SK-N-SH (cell line): ENCODE results near the gene UNC50. TPM values are rescaled to one million over a fixed set of nuclear protein-coding genes. Genes with fewer than 3 reads are reported as not detected.

Experiments used
- CTCF ChIA-PET: fragments of 300-600, 350-600 bp; formaldehyde crosslinking; extraction: SDS; loops from one replicate; lab custom pipeline; 2021; lab: Yijun Ruan, JAX
- POLR2A ChIA-PET: fragments of 350-600 bp; sonication (Branson Sonifier 250); formaldehyde crosslinking; extraction: SDS; loops from one replicate; lab custom pipeline; 2020; ENCODE audit warnings: antibody characterized with exemption, inconsistent platforms; lab: Yijun Ruan, JAX
- DNase-seq: peaks from one replicate; pipeline ENCODE4 v3.0.0; 2012
- H2AFZ ChIP-seq: fragments of 200-600 bp; sonication (generic); 2 replicates; pipeline ENCODE4 v1.8.1; 2016; ENCODE audit warnings: antibody characterized with exemption, mild to moderate bottlenecking, low read depth
- H3F3A ChIP-seq: fragments of 200-600 bp; sonication (generic); replicated peaks from 2 replicates; pipeline ENCODE3; 2016; ENCODE audit warnings: antibody characterized with exemption, mild to moderate bottlenecking; ENCODE audit not compliant: insufficient read depth
- H3K27ac ChIP-seq, 2 experiments: fragments of 200-500 bp in 1 of 2; fragments of 200-600 bp in 1 of 2; sonication (Bioruptor generic) in 1 of 2; sonication (generic), shearing (Covaris generic) in 1 of 2; 2 replicates each; pipeline versions ENCODE4 v1.5.1 to v1.6.1; 2014 to 2016; ENCODE audit warnings: low read depth in 2 of 2, inconsistent platforms in 1 of 2, low read length in 1 of 2, mild to moderate bottlenecking in 1 of 2, mixed read lengths in 1 of 2
- H3K27me3 ChIP-seq: fragments of 200-600 bp; sonication (generic), shearing (Covaris generic); 2 replicates; pipeline ENCODE4 v1.6.1; 2016; ENCODE audit warnings: mixed run types; ENCODE audit not compliant: insufficient read depth
- H3K36me3 ChIP-seq, 2 experiments: fragments of 200-500 bp in 1 of 2; fragments of 200-600 bp in 1 of 2; sonication (Bioruptor generic) in 1 of 2; sonication (generic) in 1 of 2; replicated peaks in 1 of 2; 2 replicates each; pipeline versions ENCODE3 to v1.5.1; 2014 to 2016; ENCODE audit warnings: low read length in 1 of 2, mild to moderate bottlenecking in 1 of 2; ENCODE audit not compliant: insufficient read depth in 2 of 2, control insufficient read depth in 1 of 2
- H3K4me1 ChIP-seq, 2 experiments: fragments of 200-500 bp in 1 of 2; fragments of 200-600 bp in 1 of 2; sonication (Bioruptor generic) in 1 of 2; sonication (generic), shearing (Covaris generic) in 1 of 2; 2 replicates each; pipeline versions ENCODE4 v1.5.1 to v1.6.1; 2014 to 2016; ENCODE audit warnings: low read depth in 1 of 2, low read length in 1 of 2, mixed run types in 1 of 2; ENCODE audit not compliant: insufficient read depth in 2 of 2, control insufficient read depth in 1 of 2
- H3K4me2 ChIP-seq: fragments of 200-600 bp; sonication (generic), shearing (Covaris generic); 2 replicates; pipeline ENCODE4 v1.6.1; 2017; ENCODE audit warnings: mixed run types
- H3K4me3 ChIP-seq, 2 experiments: fragments of 200-500 bp in 1 of 2; fragments of 200-600 bp in 1 of 2; sonication (Bioruptor generic) in 1 of 2; sonication (generic), shearing (Covaris generic) in 1 of 2; 2 replicates each; pipeline versions ENCODE4 v1.5.1 to v1.8.1; 2014 to 2016; ENCODE audit warnings: low read depth in 2 of 2, inconsistent platforms in 1 of 2, low read length in 1 of 2, mild to moderate bottlenecking in 1 of 2, mixed read lengths in 1 of 2, moderate library complexity in 1 of 2
- H3K79me2 ChIP-seq: fragments of 200-600 bp; sonication (generic); 2 replicates; pipeline ENCODE4 v1.8.1; 2017; ENCODE audit warnings: mild to moderate bottlenecking; ENCODE audit not compliant: insufficient read depth
- H3K9ac ChIP-seq: fragments of 200-600 bp; sonication (generic); 2 replicates; pipeline ENCODE4 v1.6.1; 2017; ENCODE audit warnings: mixed run types
- H3K9me2 ChIP-seq: fragments of 200-600 bp; sonication (generic); 2 replicates; pipeline ENCODE4 v1.6.1; 2017; ENCODE audit warnings: mixed run types
- H3K9me3 ChIP-seq: fragments of 200-600 bp; sonication (generic); 2 replicates; pipeline ENCODE4 v1.6.1; 2017; ENCODE audit warnings: mixed run types, mild to moderate bottlenecking, moderate library complexity
- H4K20me1 ChIP-seq: fragments of 200-600 bp; sonication (generic); 2 replicates; pipeline ENCODE4 v1.6.1; 2017; ENCODE audit warnings: mild to moderate bottlenecking, mixed run types; ENCODE audit not compliant: insufficient read depth
- CHD2 ChIP-seq: fragments of 150-350 bp; IDR thresholded peaks from 2 replicates; pipeline ENCODE4 v1.6.1; 2018; ENCODE audit warnings: low read length; ENCODE audit not compliant: partially characterized antibody
- ELF1 ChIP-seq: IDR thresholded peaks from 2 replicates; pipeline ENCODE4 v1.4.0; 2012
- EP300 ChIP-seq, 2 experiments: IDR thresholded peaks; 2 replicates each; pipeline versions ENCODE4 v1.4.0 to v1.6.1; 2012; ENCODE audit warnings: borderline replicate concordance in 1 of 2, low read depth in 1 of 2, low read length in 1 of 2
- EZH2phosphoT487 ChIP-seq: fragments of 200-600 bp; sonication (generic); IDR thresholded peaks from 2 replicates; pipeline ENCODE4 v1.6.1; 2017; ENCODE audit warnings: low read depth, mixed run types, mild to moderate bottlenecking, antibody characterized with exemption, moderate library complexity, borderline replicate concordance
- FOSL2 ChIP-seq: IDR thresholded peaks from 2 replicates; pipeline ENCODE4 v1.4.0; 2012; ENCODE audit warnings: low read depth, mild to moderate bottlenecking, moderate library complexity, borderline replicate concordance
- FOXJ3 ChIP-seq: sonication (generic); formaldehyde crosslinking; IDR thresholded peaks from 2 replicates; pipeline ENCODE4 v1.5.1; 2020; ENCODE audit warnings: mild to moderate bottlenecking, missing genetic modification reagents
- MEF2A ChIP-seq: IDR thresholded peaks from 2 replicates; pipeline ENCODE4 v1.4.0; 2012; ENCODE audit warnings: low read depth, borderline replicate concordance
- NRF1 ChIP-seq: IDR thresholded peaks from 2 replicates; pipeline ENCODE4 v1.6.1; 2012; ENCODE audit warnings: low read depth, mild to moderate bottlenecking, low read length
- REST ChIP-seq: IDR thresholded peaks from 2 replicates; pipeline ENCODE4 v1.6.1; 2012; ENCODE audit warnings: mild to moderate bottlenecking, low read depth, low read length, moderate library complexity
- TCF12 ChIP-seq: IDR thresholded peaks from 2 replicates; pipeline ENCODE4 v1.4.0; 2012
- TEAD4 ChIP-seq: IDR thresholded peaks from 2 replicates; pipeline ENCODE4 v1.4.0; 2012; ENCODE audit warnings: mild to moderate bottlenecking, borderline replicate concordance; ENCODE audit not compliant: insufficient read depth
- WGBS: methylation state at CpG from one replicate; pipeline ENCODE4 v1.1.6; 2017; ENCODE audit warnings: low lambda C conversion rate; 5-methylcytosine and 5-hydroxymethylcytosine counted together
- polyA plus RNA-seq, 3 experiments: library from polyadenylated mRNA; depleted of rRNA; stranded (reverse); fragments of >200 nt; gene quantifications; 2 replicates each; pipeline ENCODE4 v1.2.3, GENCODE V29; 2012
- TF ChIP-seq, protein P1 (sequence below): IDR thresholded peaks from 2 replicates; pipeline ENCODE4; 2012
- TF ChIP-seq, protein P2 (sequence below): fragments of 200-600 bp; sonication (generic); IDR thresholded peaks from 2 replicates; pipeline ENCODE4 v1.6.1; 2017; ENCODE audit warnings: antibody characterized with exemption, mild to moderate bottlenecking, moderate library complexity

Gene UNC50
- polyA plus RNA-seq, 1 of the 3 experiments (the other 2 are of a cell fraction) = 46.9 TPM

GRCh38 chr2:98664323-98664722 lies 55.9 kb downstream of the UNC50 start:
- Histone ChIP-seq H3K79me2 (no peaks in the 10 kb centered on the region), H3K9me3 (no peaks in the 10 kb centered on the region), H3K36me3 (no peaks in the 10 kb centered on the region), H3K4me2 (no peak overlapping the region), H3K9me2 (no peaks in the 10 kb centered on the region), H3K4me1 (no peaks in the 10 kb centered on the region), H3K4me3 (no peak overlapping the region), H4K20me1 (no peaks in the 10 kb centered on the region), H2AFZ (no peak overlapping the region), H3F3A (no peaks in the 10 kb centered on the region), H3K27ac (no peak overlapping the region), H3K27me3 (no peaks in the 10 kb centered on the region), H3K9ac (no peak overlapping the region)
- no peak for DNase-seq
- TF ChIP-seq NRF1 (no peak), EZH2phosphoT487 (no peak), TEAD4 (no peak), EP300 (IDR thresholded peaks at IDR 0.05; ENCODE audit: borderline replicate concordance in 1 of 2, low read depth in 1 of 2, low read length in 1 of 2) (no peak), TCF12 (no peak), ELF1 (no peak)
- TF ChIP-seq, protein P1, sequence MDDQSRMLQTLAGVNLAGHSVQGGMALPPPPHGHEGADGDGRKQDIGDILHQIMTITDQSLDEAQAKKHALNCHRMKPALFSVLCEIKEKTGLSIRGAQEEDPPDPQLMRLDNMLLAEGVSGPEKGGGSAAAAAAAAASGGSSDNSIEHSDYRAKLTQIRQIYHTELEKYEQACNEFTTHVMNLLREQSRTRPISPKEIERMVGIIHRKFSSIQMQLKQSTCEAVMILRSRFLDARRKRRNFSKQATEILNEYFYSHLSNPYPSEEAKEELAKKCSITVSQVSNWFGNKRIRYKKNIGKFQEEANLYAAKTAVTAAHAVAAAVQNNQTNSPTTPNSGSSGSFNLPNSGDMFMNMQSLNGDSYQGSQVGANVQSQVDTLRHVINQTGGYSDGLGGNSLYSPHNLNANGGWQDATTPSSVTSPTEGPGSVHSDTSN = no peak
- ChIA-PET POLR2A (no interaction called here), CTCF (interaction anchor here (0.9 to 2.0 kb wide), 2 partner anchors 9 to 15 kb away, joined by 3 to 11 read pairs; no protein-coding TSS in a partner anchor)
- WGBS = 81% methylated on average over 3 of the region's 3 CpGs

GRCh38 chr2:98665677-98666076 lies 57.3 kb downstream of the UNC50 start:
- no peak for DNase-seq
- Histone ChIP-seq H3K4me1 (no peaks in the 10 kb centered on the region), H3K4me2 (no peak overlapping the region), H3K9me2 (no peaks in the 10 kb centered on the region), H3K36me3 (no peaks in the 10 kb centered on the region)
- POLR2A ChIA-PET = no interaction called here
- TF ChIP-seq MEF2A = no peak
- TF ChIP-seq FOSL2 = no peak
- no peak for TF ChIP-seq TEAD4
- TF ChIP-seq, protein P2, sequence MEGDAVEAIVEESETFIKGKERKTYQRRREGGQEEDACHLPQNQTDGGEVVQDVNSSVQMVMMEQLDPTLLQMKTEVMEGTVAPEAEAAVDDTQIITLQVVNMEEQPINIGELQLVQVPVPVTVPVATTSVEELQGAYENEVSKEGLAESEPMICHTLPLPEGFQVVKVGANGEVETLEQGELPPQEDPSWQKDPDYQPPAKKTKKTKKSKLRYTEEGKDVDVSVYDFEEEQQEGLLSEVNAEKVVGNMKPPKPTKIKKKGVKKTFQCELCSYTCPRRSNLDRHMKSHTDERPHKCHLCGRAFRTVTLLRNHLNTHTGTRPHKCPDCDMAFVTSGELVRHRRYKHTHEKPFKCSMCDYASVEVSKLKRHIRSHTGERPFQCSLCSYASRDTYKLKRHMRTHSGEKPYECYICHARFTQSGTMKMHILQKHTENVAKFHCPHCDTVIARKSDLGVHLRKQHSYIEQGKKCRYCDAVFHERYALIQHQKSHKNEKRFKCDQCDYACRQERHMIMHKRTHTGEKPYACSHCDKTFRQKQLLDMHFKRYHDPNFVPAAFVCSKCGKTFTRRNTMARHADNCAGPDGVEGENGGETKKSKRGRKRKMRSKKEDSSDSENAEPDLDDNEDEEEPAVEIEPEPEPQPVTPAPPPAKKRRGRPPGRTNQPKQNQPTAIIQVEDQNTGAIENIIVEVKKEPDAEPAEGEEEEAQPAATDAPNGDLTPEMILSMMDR = no peak
- no peak for TF ChIP-seq CHD2
- TF ChIP-seq FOXJ3 = no peak
- no peak for TF ChIP-seq REST
- TF ChIP-seq, all 33 proteins: peak for 0
- Histone ChIP-seq H3K27ac (no peak overlapping the region), H3F3A (no peaks in the 10 kb centered on the region), H3K79me2 (no peaks in the 10 kb centered on the region), H4K20me1 (no peaks in the 10 kb centered on the region), H3K4me3 (no peak overlapping the region), H3K9me3 (no peaks in the 10 kb centered on the region), H2AFZ (no peak overlapping the region), H3K27me3 (no peaks in the 10 kb centered on the region), H3K9ac (no peak overlapping the region)
- CTCF ChIA-PET = no interaction called here
- 34% methylated on average over 3 of the region's 3 CpGs for WGBS
